Loucy (cell line): Measurements from ENCODE around the gene HDGFL2.

Experiments
- EZH2phosphoT487 ChIP-seq: fragments of 200-600 bp; IDR thresholded peaks from 2 replicates; pipeline ENCODE4 v1.6.1; 2018; ENCODE audit warnings: antibody characterized with exemption, mild to moderate bottlenecking, moderate library complexity, borderline replicate concordance
- TF ChIP-seq, protein P1 (sequence below): fragments of 200-600 bp; sonication (generic); conservative IDR thresholded peaks from 2 replicates; pipeline ENCODE4 v1.5.1; 2014; ENCODE audit warnings: mild to moderate bottlenecking, antibody characterized with exemption, low read length

- TF ChIP-seq, protein P1, sequence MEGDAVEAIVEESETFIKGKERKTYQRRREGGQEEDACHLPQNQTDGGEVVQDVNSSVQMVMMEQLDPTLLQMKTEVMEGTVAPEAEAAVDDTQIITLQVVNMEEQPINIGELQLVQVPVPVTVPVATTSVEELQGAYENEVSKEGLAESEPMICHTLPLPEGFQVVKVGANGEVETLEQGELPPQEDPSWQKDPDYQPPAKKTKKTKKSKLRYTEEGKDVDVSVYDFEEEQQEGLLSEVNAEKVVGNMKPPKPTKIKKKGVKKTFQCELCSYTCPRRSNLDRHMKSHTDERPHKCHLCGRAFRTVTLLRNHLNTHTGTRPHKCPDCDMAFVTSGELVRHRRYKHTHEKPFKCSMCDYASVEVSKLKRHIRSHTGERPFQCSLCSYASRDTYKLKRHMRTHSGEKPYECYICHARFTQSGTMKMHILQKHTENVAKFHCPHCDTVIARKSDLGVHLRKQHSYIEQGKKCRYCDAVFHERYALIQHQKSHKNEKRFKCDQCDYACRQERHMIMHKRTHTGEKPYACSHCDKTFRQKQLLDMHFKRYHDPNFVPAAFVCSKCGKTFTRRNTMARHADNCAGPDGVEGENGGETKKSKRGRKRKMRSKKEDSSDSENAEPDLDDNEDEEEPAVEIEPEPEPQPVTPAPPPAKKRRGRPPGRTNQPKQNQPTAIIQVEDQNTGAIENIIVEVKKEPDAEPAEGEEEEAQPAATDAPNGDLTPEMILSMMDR = no peak
- TF ChIP-seq EZH2phosphoT487 = no peak
Measured at GRCh38 chr19:4508698-4509097, 36.6 kb downstream of the HDGFL2 start.
